ENCODE results near the gene MACROD2. TPM values are rescaled to one million over a fixed set of nuclear protein-coding genes. Genes with fewer than 3 reads are reported as not detected.
"Not testable (repeated sequence)": the region's sequence is repeated elsewhere in the genome, so short reads cannot be mapped to it uniquely, and the experiment has no call there.

Gene MACROD2
- total RNA-seq, 4 donors from 2014 or later = 4.0 to 14.1 (median 10.4) TPM

GRCh38 chr20:14219801-14220461 is 224.6 kb downstream of the MACROD2 start:
- no peaks in the 10 kb centered on the region for H3K27me3 ChIP-seq
- TF ChIP-seq CTCF (IDR thresholded peaks at IDR 0.05) = no peak
- no peak for TF ChIP-seq EP300 (IDR thresholded peaks at IDR 0.05)
- no peak for TF ChIP-seq POLR2A (IDR thresholded peaks at IDR 0.05)
- no peak overlapping the region for H3K4me3 ChIP-seq
- WGBS, 2 donors = 91% methylated on average over 4 of the region's 4 CpGs
- no peak for DNase-seq (ENCODE audit: low spot score in 2 of 2)
- no peaks in the 10 kb centered on the region for H3K36me3 ChIP-seq
- H3K27ac ChIP-seq = no peak overlapping the region
- no peaks in the 10 kb centered on the region for H3K4me1 ChIP-seq
- no peaks in the 10 kb centered on the region for H3K9me3 ChIP-seq

- no peaks in the 10 kb centered on the region for H3K36me3 ChIP-seq
- DNase-seq (ENCODE audit: low spot score in 2 of 2) = no peak
- H3K4me3 ChIP-seq = no peak overlapping the region
- no peak overlapping the region for H3K27ac ChIP-seq
- 69 to 75% methylated on average over 1 of the region's 1 CpG for WGBS, 2 donors
- no peaks in the 10 kb centered on the region for H3K4me1 ChIP-seq
- H3K9me3 ChIP-seq = no peaks in the 10 kb centered on the region
- TF ChIP-seq POLR2A (IDR thresholded peaks at IDR 0.05) (no peak), CTCF (IDR thresholded peaks at IDR 0.05) (no peak), EP300 (IDR thresholded peaks at IDR 0.05) (no peak)
- no peaks in the 10 kb centered on the region for H3K27me3 ChIP-seq
Measured at GRCh38 chr20:14220986-14221385, 225.7 kb downstream of the MACROD2 start.

- H3K4me1 ChIP-seq = no peaks in the 10 kb centered on the region
- no peak for DNase-seq (ENCODE audit: low spot score in 2 of 2)
- WGBS, 2 donors = 92 to 96% methylated on average over 3 of the region's 3 CpGs
- H3K36me3 ChIP-seq = no peaks in the 10 kb centered on the region
- H3K27ac ChIP-seq = no peak overlapping the region
- TF ChIP-seq EP300 (IDR thresholded peaks at IDR 0.05) (no peak), CTCF (IDR thresholded peaks at IDR 0.05) (no peak), POLR2A (IDR thresholded peaks at IDR 0.05) (no peak)
- H3K9me3 ChIP-seq = no peaks in the 10 kb centered on the region
- no peaks in the 10 kb centered on the region for H3K27me3 ChIP-seq
- no peak overlapping the region for H3K4me3 ChIP-seq
Measured at GRCh38 chr20:14223806-14224205, 228.5 kb downstream of the MACROD2 start.

GRCh38 chr20:14226051-14227049 is 231.0 kb downstream of the MACROD2 start:
- not testable (repeated sequence) for H3K36me3 ChIP-seq; H3K27ac ChIP-seq; H3K9me3 ChIP-seq; H3K4me1 ChIP-seq; DNase-seq (ENCODE audit: low spot score in 2 of 2); H3K27me3 ChIP-seq
- H3K4me3 ChIP-seq = peak overlapping the region; percentile 5 to 49 (median 24)
- 35 to 63% methylated on average over 25 to 26 of the region's 53 CpGs for WGBS, 2 donors

- Histone ChIP-seq H3K27me3 (no peaks in the 10 kb centered on the region), H3K4me1 (no peaks in the 10 kb centered on the region), H3K4me3 (no peak overlapping the region), H3K36me3 (no peaks in the 10 kb centered on the region), H3K27ac (no peak overlapping the region), H3K9me3 (no peaks in the 10 kb centered on the region)
- no peak for TF ChIP-seq EP300 (IDR thresholded peaks at IDR 0.05)
- TF ChIP-seq POLR2A (IDR thresholded peaks at IDR 0.05) = no peak
- no peak for TF ChIP-seq CTCF (IDR thresholded peaks at IDR 0.05)
- no peak for DNase-seq (ENCODE audit: low spot score in 2 of 2)
- 74 to 76% methylated on average over 2 of the region's 2 CpGs for WGBS, 2 donors
Measured at GRCh38 chr20:14232650-14233049, 237.3 kb downstream of the MACROD2 start.

All from tibial nerve (tissue), 4 donors.